HG02885 (cell line): ENCODE measurements around the gene BAZ1B.
A peak's percentile ranks its signal among the peaks of the same experiment; 100 is the strongest.
"Not testable (repeated sequence)": the region's sequence is repeated elsewhere in the genome, so short reads cannot be mapped to it uniquely, and the experiment has no call there.

Source experiments
- ATAC-seq: cut with Tn5 transposase; IDR thresholded peaks from one replicate; pipeline ENCODE4 v1.9.1; 2021; ENCODE audit warnings: mild to moderate bottlenecking; ENCODE audit not compliant: unreplicated experiment, poor library complexity

Gene BAZ1B

DNA sequence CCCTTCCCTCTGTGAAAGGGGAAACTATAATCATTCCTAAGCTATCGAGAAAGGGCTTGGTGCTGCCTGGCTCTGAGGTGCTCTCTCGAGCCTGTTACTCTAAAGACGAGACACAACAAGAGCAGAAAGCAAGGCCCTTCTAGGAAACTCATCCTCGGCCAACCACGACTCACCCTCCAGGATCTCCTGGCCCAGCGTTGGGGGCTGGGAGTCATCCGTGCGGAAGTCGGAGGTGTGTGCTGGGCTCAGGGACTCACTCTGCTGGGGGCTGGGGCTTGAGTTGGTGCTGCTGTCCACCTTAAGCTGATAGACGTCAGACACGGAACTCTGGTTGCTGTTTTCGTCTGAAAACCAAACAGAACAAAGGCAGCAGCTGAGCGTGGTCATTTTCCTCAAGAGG is 17.6 kb upstream of the BAZ1B start:
- no peak for ATAC-seq

DNA sequence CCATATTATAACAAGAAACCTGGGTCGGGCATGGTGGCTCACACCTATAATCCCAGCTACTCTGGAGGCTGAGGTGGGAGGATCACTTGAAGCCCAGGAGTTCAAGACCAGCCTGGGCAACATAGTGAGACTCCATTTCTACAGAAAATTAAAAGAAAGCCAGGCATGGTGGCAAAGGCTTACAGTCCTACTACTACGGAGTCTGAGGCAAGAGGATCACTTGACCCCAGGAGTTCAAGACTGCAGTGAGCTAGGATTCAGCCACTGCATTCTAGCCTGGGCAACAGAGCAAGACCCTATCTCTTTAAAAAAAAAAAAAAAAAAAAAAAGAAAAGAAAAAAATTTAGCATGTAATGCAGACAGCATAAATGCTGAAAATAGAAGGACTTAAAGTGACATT is 16.4 kb upstream of the BAZ1B start:
- not testable (repeated sequence) for ATAC-seq

DNA sequence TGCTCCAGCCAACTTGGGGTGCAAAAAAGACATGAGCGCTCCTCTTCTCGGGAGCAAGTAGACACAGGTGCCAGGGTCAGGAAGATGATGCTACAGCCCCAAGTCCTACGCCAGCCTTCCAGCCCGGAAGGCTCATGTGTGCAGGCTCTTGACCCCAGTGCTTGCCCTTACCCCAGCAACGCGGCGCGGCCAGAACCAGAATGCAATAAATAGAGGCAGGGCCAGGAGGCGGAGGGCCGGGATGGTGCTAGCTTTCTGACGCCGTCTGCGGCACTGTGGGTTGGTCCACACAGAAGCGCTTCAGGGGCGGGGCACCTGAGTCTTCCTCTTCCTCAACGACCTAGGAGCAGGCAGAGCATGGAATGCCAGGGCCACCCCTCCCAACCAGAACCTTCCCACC is 15.0 kb upstream of the BAZ1B start:
- no peak for ATAC-seq

DNA sequence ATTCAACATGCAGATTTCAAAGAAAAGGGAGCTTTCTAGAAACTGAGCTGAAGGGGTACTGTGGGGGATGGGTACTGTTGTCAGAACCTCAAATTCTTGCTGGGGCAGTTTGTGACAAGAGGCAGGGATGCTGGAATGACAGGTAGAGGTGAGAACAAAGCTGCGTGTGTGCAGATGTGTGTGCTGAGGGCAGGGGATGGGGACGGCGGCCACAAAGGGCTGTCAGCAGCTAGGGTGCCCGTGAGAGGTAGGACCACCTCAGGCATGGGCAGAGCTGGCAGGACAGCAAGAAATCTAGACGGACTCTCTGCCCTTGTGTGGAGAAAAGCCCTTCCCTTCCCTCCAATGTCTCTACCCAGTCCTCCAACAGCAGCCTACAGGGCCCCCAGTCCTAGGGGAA is 14.4 kb upstream of the BAZ1B start:
- ATAC-seq = no peak

DNA sequence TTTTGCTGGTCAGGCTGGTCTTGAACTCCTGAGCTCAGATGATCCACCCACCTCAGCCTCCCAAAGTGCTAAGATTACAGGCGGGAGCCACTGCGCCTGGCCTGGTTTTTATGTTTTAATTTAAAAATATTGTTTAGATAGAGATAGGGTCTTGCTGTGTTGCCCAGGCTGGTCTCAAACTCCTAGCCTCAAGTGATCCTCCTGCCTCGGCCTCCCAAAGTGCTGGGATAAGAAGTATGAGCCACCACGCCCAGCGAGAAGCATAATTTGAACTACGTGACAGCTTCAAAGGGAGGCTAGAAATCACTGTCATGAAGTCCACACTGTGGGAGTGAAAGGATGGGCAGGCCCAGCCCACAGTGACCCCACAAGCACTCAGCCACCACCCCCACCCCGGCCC is 13.8 kb upstream of the BAZ1B start:
- ATAC-seq = not testable (repeated sequence)

DNA sequence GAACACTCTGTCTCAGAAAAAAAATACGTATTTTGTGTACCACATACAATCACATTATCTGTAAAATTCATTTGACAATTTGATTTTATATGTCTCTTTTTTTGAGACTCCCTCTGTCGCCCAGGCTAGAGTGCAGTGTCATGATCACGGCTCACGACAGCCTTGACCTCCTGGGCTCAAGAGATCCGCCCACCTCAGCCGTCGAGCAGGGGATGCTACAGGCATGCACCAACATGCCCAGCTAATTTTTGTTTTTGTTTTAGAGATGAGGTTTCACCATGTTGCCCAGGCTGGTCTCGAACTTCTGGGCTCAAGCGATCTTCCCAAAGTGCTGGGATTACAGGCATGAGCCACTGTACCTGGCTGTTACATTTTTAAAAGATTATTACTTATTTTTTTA is 11.6 kb upstream of the BAZ1B start:
- no peak for ATAC-seq

DNA sequence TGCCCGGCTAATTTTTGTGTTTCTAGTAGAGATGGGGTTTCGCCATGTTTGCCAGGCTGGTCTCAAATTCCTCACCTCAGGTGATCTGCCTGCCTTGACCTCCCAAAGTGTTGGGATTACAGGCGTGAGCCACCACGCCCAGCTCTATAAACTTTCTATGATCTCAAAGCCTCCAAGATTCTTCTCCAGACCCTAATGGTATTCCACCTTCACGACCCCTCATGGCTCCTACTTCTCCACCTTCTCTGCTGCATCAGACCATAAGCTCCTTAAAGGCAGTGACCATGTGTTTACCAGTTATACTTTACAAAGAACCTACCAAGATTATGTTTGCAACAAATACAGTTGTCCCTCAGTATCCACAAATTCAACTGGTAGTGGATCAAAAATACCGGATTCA is 10.1 kb upstream of the BAZ1B start:
- ATAC-seq = no peak

DNA sequence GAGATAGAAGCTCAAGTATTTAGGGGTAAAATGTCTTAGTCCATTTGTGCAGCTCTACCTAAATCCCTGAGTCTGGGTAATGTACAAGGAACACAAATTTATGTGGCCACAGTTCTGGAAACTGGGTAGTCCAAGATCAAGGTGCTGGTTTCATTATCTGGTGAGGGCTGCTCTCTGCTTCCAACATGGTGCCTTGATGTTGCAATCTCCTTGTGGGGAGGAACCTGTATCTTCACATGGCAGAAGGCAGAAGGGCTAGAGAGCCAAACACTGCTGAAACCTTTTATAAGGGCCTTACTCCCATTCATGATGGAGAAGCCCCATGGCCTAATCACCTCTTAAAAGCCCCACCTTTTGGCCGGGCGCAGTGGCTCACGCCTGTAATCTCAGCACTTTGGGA is 8.7 kb upstream of the BAZ1B start:
- no peak for ATAC-seq

DNA sequence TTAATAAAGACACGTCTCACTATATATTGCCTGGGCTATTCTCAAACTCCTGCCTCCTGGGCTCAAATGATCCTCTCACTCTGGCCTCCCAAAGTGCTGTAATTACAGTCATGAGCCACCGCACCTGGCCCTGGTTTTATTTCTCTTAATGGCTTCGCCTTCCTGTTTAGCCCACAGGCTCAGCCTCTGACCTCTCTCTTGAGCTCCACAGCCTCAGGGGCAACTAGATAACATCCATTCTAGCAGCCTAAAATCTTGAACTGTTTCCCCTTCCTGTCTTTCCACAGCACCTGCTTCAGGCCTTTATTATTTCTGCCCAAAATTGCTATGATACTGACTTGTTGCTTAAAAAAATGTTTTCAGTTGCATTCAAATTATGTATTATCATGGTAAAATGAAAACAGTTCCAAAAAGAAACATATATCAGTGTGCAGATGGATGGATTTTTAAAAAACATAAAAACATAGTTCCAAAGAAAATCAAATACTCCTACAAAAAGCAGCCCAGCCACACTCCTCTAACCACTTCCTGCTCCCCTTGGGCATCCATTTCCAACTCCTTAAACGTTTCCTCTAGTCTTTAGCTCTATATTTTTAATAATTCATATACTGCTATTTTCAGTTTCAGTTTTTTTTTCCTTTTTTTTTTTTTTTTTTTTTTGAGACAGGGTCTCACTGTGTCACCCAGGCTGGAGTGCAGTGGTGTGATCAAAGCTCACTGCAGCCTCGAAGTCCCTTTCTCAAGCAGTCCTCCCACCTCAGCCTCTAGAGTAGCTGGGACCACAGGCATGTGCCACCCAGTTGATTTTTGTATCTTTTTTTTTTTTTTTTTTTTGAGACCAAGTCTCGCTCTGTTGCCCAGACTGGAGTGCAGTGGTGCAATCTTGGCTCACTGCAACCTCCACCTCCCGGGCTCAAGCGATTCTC is 5.1 kb upstream of the BAZ1B start:
- no peak for ATAC-seq

DNA sequence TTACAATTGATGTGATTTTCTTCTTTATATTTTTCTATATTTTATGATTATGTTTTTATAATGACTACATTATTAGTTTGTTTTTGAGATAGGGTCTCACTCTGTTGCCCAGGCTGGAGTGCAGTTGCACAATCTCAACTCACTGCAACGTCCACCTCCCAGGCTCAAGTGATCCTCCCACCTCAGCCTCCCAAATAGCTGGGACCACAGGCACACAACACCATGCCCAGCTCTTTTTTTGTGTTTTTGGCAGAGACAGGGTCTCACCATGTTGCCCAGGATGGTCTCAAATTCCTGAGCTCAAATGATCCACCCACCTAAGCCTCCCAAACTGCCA is 4.0 kb upstream of the BAZ1B start:
- not testable (repeated sequence) for ATAC-seq

DNA sequence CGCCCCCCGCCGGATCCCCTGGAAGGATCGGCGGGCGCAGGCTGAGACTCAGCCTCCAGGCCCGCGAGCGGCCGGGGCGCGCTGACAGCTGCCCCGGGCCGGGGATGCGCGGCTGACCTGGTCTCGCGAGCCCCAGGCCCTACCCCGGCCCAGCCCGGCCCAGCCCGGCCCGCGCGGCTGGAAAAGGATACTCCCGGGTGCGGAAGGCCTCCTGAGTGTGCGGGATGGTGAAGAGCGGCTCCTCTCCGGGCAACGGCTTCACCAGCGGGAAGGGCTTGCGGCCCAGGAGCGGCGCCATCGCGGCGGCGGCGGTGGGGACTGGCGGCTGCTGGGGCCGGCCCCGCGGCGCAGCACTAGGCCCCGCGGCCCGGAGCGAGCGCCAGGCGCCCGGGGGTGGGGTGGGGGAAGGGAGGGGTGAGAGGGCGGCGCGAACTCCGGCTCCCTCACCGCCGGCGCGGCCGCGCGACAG is 423 bp downstream of the BAZ1B start:
- peak; percentile 50 for ATAC-seq

DNA sequence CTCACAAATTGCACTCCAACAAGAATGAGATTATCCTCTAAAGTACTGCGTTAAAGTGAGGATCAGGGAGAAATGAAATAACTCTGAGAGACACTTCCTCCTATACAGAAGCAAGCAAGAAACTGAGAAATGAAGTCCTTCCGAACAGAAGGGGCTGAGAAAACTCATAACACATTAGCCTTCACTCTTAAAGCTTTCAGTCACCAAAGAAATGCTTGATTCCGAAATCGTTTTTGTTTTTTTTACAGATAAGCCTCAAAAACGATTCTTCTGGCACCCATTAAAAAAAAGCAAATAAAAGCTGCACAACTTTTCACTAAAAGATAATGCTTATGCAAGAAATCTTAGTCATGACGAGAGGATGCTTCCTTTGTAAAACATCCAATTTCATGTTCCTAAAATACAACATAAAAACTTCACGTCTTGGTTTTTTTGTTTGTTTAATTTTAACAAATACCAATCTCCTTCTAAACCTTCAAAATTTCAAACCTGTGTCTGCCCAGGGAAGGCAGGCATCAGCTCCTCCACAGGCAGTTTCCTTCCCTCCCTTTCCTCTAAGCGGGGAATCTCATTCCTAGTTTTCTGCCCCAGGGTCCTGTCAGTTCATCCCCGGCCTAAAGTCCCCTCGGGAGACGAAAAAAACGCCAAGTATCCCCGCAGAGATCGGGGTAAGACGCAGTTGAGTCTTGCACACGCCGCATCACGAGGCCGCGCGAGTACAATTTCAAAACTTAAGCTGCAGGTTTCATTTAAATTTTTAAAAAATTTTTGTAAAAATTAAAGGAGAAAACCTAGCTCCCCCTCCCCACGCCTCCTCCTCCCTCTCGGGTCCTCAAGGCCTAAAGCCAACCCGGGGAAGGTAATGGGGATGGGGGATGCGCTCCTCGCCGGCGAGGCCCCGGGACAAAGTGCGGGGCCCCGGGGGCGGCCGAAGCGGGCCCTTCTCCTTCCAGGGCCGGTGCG is 1.1 kb downstream of the BAZ1B start:
- ATAC-seq = no peak

DNA sequence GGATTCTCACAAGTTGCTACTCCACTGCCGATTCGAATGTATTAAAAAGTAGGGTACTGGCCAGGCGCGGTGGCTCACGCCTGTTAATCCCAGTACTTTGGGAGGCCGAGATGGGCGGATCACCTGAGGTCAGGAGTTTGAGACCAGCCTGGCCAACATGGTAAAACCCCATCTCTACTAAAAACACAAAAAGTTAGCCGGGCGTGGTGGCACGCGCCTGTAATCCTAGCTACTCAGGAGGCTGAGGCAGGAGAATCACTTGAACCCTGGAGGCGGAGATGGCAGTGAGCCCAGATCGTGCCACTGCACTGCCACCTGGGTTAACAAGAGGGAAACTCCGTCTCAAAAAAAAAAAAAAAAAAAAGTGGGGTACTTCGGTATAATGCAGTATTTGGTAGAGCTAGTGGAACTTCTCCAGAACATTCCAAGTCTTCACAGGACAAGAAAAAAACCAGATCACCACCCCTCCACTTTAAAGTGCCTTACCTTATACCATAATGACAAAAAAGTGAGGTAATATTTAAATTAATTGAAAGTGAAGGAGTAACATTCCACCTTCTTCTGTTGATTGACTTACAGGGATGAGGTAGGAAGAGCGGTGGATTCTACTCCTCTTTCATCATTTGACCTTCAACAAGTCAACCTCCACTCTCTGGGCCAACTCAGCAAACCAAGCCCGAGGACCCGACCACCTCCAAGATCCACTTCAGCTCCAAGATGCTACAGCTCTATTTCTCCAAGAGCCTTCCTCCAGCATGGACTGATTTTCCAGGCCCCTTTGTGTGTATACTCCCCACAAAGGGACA is 2.0 kb downstream of the BAZ1B start:
- ATAC-seq = no peak

DNA sequence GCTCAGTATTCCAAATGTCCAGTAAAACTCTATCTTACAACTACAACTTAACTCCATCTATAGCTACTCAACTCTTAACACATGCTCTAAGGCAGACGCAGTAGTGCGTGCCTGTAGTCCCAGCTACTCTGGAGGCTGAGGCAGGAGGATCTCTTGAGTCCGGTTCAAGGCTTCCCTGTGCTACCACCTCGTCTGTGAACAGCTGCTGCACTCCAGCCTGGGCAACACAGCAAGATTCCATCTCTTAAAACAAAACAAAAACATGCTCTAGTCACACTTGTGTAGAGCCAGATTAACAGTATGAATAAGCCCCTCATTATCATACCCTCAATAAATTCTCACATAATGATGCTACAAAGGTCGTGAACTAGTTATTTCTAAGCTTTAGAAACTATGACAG is 3.6 kb downstream of the BAZ1B start:
- ATAC-seq = no peak

DNA sequence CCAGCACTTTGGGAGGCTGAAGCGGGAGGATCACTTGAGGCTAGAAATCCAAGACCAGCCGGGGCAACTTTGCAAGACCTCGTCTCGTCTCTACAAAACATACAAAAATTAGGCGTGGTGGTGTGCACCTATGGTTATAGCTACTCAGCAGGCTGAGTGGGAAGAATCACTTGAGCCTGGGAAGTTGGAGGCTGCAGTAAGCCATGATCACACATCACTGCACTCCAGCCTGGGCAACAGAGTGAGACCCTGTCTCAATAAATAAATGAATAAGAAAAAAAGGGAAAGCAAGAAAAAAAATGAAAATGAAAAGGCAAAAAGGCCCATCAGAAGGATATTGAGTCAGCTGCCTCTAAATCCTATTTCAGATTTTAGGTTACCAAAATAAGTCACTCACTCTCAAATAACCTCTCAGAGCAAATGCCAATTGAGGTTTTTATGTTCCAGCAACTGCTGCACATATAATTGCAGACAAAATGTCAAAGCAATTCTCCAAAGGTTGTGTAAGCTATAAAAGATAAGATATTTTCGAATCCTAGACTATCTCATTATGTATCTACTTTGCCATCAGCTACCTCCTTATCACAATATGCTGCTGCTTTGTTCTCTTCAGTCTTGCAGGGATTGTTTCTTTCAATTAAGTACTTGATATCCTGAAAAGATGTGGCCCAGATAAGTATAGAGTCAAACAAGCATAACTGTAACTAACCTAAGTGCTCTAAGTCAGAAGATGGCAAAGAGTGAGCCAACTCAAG is 4.7 kb downstream of the BAZ1B start:
- ATAC-seq = no peak

DNA sequence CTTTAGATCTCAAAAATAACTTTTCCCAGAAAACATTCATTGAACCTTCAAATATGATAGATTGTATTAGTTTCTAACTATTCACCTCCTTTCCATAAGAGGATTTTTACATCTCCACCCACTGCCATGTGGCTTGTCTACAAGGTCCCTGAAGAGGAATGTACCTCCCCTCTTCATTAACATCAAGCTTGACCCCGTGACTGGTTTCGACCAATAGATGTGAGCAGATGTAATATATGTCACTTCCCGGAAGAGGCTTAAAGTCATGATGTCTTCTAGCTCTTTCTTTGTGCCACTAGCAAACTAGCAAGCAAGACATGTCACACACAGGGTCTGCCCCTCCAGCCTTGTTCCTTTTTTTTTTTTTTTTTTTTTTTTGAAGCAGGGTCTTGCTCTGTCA is 6.9 kb downstream of the BAZ1B start:
- ATAC-seq = no peak

DNA sequence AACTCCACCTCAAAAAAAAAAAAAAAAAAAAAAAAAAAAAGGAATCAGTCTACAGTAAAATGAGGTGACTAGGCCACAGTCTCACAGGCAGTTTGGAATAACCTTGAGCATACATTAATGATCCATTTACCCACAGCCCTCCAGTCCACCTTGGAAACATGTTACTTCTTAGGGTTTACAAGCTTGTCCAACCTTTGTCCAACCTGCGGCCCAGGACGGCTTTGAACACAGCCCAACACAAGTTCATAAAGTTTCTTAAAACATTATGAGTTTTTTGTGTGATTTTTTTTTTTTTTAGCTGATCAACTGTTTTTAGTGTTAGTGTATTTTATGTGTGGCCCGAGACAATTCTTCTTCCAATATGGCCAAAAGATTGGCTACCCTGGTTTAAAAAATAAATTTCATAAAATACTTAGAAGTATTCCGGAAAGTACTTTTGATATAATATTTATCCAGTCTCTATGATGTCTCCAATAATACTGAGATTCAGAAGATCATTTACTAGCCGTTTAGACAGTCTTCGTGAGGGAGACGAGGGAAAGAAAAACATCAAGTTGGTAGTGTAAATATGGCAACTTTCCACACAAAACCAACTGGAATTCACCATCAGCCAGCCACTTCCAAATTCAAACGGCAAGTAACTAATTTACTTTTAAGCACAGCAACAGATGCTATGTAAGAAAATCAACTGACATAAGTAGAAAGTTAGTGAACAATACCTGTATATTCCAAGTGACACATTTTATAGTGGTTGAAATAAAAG is 9.9 kb downstream of the BAZ1B start:
- ATAC-seq = no peak

DNA sequence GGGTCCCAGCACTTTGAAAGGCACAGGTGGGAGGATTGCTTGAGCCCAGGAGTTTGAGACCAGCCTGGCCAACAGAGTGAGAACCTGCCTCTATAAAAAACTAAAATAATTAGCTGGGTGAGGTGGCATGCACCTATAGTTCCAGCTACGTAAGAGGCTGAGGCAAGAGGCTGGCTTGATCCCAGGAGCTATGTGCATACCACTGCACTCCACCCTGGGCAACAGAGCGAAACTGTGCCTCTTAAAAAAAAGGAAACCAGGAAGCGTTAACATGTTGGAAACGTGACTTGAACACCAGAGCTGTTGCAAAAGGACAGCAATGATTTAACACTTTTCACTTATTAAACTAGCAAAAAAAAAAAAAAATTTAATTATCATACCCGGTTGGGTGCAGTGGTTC is 12.6 kb downstream of the BAZ1B start:
- no peak for ATAC-seq

DNA sequence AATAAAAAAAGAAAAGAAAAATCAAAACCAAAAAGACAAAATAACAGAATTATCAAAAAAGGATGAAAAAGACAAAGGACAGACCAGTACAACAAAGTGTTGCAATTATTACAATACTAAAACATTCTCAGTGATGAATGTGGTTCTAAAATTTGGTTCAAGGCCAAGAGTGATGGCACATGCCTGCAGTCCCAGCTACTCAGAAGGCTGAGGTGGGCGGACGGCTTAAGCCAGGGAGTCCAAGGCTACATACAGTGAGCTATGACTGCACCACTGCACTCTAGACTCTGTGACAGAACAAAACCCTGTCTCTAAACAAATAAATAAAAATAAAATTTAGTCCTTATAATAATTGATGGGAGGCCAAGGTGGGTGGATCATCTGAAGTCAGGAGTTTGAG is 14.5 kb downstream of the BAZ1B start:
- no peak for ATAC-seq
